GM19193 (cell line): Measurements from ENCODE around the gene NELFB.

ENCODE experiments used
- POLR2A ChIP-seq: IDR thresholded peaks from 4 replicates; pipeline ENCODE4 v1.6.1; 2011; ENCODE audit not compliant: insufficient read depth, insufficient read length; ENCODE audit errors: extremely low read depth

NELFB gene

DNA sequence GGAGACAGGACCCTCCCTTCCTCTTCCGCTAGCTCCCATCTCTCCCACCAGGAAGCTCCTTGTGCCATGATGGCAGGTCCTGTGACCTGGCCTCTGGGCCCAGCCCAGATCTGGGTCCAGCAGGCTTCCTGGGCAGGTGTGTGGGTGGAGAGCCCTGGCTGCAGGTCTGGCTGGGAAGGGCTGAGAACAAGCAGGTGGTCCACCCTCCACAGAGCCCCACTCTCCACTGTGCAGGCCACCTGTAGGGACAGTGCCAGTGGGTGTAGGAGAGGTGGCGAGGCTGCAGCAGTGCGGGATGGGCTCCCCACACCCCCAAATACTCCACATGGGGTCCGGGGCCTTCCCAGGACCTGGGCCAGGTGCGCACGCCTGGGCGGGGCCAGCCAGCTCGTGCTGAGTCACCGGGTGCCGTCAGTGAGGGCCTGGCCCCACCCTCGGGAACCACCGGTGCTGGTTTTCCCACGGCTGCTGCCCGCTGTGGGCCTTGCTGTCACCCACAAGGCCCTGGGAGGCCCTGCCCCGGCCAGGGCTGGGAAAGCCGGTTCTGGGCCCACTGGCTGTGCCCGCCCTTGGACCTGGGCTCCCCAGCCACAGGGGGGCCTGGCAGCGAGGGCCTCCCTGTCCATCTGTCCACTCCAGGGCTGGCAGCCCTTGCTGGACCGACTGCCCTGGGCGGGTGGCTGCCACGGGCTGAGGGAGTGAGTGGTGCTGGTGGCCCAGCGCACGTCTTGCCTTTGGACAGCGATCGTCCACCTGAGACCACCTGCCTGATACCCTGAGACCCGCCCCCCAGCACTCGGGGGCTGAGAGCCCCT lies 56.3 kb downstream of the NELFB start:
- TF ChIP-seq POLR2A, result no peak

DNA sequence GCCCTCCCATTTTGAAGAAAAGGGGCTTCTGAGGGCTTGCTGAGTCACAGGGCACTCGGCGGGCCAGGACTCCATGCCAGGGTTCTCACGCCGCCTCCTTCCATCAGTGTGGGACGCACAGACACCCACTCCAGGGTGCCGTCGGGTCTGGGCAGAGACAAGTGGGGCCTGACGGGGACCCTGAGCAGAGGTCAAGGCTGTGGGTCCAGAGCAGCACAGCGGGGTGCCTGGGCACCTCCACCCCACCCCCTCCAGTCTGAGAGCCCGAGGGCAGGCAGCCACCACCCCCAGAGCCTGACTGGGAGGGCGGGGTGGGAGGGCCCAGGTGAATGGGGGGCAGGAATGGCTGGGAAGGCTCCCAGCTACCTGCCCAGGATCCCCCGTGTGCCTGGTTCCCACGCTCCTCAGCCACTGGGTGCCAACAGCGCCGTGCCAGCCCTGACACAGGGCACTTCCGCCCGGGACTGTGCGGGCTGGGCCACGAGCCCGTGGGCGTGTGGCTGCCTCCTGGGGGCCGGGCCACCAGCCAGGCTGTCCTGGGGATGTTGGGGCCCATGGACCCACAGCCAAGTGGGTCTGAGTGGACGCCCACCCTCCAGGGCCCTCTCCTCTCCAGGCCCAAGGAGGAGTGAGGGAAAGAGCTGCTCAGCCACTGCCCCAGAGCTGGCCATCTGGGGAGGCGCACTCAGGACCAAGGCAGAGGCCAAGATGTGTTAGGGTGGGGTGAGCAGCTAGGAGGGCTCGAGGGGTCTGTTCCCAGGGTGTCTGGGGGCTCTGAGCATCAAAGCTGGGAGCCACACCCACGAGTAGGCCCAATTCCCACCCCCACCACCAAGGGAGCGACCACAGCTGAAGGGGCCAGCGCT lies 57.1 kb downstream of the NELFB start:
- no peak for TF ChIP-seq POLR2A

DNA sequence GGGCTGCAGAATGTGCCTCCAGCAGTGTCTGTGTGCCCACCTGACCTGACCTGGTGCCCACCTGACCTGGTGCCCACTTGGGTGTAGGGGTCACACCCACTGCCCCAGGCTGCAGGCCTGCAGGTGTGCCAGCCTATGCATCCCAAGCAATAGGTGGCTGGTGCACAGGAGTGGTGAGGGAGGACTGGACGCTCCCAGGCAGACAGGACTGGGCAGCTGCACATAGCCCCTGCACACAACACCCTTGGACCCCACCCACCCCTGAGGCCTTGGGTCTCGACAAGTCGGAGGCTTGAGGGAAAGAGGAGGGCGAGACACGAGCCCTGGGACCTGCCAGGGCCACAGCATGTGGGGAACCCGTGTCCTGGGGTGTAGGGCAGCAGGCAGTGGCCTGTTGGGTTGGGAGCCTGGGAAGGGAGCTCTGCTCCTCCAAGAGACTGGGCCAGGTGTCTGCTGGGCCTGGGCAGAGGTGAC lies 57.8 kb downstream of the NELFB start:
- TF ChIP-seq POLR2A, result no peak

DNA sequence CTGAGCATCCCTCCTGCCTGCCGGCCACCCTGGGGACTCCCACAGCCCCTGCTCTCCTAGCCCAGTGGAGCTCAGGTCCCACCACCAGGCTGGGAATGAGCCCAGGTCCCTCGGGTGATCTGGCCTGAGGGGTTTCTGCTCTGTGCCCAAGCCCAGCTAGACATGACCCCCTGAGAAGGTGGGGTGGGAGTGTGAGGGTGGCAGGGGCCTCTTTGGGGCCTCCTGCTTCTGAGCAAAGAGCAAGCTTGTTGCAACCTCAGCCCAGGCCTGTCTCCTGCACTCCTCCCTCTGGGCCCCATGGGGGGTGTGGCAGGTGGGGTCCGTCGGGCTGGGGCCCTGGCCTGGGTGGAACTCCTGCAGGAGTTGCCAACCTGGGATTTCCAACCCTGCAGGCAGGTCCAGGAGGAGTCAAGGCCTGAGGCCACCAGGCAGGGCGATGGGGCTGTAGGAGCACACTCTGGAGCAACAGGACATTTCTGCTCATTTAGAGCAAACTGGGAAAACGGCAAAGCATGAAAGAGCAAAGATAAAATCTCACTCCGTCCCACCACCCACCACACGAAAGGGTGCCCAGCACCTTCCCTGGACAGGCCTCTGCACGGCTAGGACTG lies 58.3 kb downstream of the NELFB start:
- no peak for TF ChIP-seq POLR2A

DNA sequence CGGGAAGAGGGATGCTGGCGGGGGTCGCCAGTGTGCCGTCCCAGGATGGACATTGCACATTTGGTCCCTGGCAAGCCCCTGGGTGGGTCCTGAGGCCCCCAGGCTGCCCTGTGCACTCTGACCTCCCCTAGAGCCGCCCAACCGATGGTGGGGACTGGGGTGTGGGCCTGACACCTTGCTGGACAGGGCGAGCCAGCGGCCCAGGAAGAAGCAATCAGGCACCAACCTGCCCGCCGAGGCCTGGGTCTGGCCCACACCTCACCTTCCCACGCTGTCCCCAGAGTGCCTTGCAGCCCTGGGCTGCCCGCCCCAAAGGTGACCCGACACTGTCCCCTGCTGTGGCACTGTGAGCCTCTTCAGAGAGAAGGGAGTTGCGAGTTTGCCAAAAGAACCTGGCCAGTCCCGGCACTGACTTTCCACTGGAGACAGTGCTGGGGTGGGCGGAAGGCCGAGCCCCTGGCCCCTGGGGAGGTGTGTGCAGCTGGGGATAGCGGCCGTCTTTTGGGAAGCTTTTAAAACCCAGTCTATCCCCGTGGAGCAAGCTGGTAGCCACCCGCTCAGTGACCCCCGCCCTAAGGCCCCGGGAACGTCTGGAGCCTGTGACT lies 58.9 kb downstream of the NELFB start:
- TF ChIP-seq POLR2A, result no peak

DNA sequence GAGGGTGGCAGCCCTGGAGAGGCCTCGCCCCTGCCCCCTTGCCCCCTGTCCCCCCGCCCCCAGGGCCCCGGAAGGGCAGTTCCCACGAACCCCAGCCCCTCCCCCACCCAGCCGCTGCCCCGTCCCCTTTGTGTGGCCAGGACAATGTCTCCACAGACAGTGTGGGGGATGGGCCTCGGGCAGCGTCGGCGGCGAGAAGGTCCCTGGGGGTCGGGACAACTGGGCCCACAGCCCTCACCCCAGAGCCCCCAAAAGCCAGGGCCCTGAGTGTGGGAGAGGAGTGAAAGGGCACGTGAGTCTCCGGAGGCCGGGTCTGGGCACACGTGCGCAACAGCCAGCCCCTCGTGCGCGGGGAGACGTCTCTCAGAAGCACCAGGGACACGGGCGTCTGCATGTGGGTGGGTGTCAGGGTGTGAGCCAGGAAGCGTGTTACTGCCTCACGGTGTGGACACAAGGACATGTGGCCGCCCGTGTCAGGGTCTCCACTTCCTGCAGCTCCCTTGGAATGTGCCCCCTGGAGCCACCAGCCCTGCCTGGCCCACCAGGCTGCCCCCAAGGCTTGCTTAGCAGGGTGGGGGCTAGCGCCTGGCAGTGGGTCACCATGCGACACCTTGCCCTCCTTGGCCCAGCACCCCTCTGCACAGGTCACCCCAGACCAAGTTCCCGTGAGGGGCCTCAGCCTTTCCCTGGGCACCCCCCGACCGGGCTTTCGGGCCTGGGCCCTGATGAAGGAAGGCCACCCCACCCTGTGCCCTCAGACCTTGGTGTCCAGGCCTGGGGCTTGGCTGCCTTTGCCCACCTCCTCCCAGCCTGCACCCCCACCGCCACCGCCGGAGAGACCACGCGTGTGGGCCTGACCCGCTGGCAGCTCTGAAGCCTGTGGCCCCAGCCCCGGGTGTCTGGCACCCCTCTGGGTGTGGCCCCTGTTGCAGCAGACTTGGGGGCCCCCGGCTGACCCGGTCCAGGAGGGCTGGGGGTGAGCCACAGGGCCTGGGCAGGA lies 59.7 kb downstream of the NELFB start:
- TF ChIP-seq POLR2A, result no peak

DNA sequence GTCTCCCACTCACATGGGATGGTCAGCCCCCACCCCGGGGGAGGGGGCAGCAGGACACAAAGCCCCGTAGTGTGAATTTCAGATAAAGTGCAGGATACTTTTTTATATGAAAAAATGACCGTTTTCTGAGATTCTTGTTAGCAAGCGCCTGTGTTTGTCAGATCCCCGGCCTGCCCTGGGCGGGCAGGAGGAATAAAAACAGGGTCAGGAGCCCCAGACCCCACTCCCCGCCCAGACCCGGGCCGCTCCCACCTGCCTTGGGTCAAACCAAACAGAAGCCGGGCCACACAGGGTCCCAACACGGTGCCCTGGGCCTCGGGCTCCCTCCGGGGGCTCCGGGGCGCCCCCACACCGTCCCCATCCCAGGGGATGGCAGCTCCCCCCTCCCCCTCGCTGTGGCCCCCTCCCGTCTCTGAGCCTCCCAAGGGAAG lies 60.5 kb downstream of the NELFB start:
- TF ChIP-seq POLR2A, result no peak

DNA sequence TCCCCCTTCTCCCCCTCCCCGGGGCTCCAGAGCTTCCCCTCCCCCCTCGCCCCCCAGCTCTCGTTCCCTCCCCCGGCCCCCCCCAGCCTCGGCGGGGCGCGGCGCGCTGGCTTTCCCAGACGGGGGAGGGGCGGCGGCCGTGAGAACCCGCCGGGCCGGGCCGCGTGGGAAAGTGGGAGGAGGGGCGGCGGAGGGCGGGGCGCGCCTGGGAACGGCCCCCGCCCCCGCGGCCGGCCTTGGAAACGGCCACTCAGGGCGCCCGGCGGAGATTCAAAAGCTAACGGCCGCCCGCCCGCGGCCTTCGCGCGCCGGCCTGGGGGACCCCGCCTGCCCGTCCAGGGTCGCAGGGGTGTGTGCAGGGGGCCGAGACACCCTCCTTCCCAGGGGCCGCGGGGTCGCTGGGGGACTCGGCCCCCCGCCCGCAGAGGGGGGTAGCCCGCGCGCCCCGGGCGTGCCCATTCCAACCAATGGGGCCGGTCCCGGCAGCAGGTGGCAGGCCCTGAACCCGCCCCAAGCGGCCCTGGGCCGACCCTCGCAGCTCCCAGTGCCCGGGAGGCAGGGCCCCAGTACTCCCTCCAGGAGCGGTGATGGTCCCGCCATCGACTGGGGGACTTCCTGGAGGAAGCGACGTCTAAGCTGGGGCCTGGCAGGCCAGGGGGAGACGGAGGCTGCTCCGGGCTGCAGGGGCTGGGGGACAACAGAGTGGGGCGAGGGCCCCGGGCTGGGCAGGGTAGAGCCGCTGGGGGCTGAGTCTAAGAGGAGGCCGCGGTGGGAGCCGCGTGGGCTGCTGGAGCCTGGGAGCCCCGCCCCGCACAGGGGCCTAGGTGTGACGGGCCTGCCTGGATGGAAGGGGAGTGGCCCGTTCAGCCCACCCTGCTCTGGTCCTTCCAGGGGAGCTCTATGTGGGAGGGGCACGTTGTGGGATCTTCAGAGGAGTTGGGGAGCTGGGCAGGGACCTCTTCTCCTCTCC lies 61.2 kb downstream of the NELFB start:
- TF ChIP-seq POLR2A, result no peak

DNA sequence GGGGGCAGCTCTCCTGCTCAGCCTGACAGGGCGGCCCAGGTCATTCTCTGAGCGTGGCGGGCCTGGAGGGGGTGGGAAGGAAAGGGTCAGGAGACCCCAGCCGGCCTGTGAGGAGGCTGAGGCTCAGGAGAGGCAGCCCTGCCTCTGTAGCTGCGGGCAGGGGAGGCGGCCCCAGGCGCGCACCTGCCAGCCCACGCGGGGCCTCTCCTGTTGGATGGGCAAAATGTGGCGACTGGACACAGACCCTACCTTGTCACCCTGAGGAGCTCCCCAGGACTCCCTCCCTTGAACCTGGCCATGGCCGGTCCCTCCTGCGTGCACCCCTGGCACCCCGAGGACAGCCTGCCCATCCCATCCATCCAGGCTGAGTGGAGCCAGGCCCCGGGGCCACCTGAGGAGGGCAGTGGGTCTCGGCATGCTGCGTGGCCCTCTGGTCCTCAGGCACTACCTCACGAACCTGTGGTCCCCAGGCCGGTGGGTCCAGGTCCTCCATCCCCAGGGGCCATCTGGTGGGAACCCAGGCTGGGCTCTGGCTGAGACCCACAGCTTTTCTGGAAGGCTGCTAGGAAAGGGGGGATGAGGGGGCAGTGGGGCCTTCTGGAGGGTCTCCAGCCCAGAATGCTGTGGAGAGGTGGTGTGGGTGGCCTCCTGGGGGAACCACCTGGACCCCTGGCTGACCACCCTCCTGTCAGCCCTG lies 62.0 kb downstream of the NELFB start:
- TF ChIP-seq POLR2A, result no peak

DNA sequence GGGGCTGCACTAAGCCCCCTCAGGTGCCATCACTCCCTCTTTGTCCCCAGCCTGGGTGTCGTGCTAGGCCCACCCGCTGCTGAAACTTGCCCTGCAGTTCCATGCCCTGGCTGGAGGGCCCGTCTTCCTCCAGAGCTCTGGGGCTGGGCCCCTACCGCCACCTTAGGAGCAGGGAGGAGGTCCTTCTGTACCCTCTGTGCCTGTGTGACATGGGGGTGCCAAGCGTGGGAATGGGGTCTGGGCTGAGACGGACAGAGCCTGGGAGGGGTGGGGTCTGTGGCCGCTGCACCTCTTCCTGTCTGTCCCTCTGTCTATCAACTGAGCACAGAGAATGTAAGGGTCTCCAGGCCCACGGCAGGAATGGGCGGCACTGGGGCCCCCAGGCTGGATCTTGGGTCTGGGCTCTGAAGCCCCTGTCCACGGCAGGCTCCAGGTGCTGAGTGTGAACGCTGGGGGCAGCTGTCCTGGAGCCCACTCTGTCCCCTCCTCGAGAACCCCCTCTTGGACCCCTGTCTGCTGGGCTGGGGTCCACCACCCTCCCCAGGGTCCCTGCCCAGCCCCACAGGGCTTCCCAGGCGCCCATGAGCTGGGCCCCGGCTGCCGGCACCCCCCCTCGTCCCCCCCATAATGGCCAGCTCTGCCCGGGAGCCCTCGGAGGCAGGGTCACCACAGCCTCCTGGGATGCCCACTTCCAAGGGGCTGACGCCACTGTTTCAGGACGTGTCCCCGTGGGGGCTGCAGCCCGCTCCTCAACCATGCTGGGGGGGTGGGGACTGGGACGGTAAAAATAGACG lies 62.8 kb downstream of the NELFB start:
- TF ChIP-seq POLR2A, result no peak

DNA sequence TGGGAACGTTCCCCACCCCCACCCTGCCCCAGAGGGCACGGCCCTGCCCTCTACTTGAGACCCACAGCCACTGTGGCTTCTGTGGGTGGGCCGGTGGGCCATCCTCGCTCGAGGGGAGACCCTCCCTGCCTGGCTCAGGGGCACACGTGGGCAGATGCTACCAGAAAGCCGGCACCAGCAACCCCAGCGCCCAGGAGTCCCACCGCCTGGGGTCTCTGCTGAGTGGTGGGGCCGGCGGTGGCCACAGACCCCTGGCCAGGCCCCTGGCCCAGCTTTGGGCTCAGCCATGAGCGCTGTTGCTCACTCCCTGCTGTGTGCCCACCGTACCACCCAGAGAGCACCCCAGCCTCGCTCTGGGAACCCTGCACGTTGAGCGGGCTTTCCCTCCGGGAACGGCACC lies 63.5 kb downstream of the NELFB start:
- no peak for TF ChIP-seq POLR2A
